ENCODE data around the gene TSPAN18.

- TF ChIP-seq JUND (IDR thresholded peaks at IDR 0.05; ENCODE audit: low read depth, low read length) (no peak), SUZ12 (IDR thresholded peaks at IDR 0.05; ENCODE audit: unreplicated experiment) (no peak), CHD1 (IDR thresholded peaks at IDR 0.05; ENCODE audit: low read depth, low read length) (no peak)
These were observed 236.4 kb downstream of the TSPAN18 start for GRCh38 chr11:44963136-44963535.
